Ishikawa (cell line): ENCODE results near the gene MEF2B.

Source experiments
- CEBPB ChIP-seq: IDR thresholded peaks from 2 replicates; pipeline ENCODE4 v1.6.1; 2012
- CREB1 ChIP-seq: IDR thresholded peaks from 2 replicates; pipeline ENCODE4 v1.6.1; 2012; ENCODE audit warnings: low read depth
- EGR1 ChIP-seq: IDR thresholded peaks from 2 replicates; pipeline ENCODE4 v1.6.1; 2012
- EP300 ChIP-seq: IDR thresholded peaks from 2 replicates; pipeline ENCODE4 v1.6.1; 2012; ENCODE audit warnings: borderline replicate concordance
- FOXM1 ChIP-seq: IDR thresholded peaks from 2 replicates; pipeline ENCODE4 v1.6.1; 2012; ENCODE audit warnings: low read depth, borderline replicate concordance
- NFIC ChIP-seq: IDR thresholded peaks from 2 replicates; pipeline ENCODE4 v1.6.1; 2012
- RAD21 ChIP-seq: IDR thresholded peaks from 2 replicates; pipeline ENCODE4 v1.6.1; 2012; ENCODE audit warnings: low read depth
- TAF1 ChIP-seq: IDR thresholded peaks from 2 replicates; pipeline ENCODE4 v1.6.1; 2012; ENCODE audit warnings: low read depth, mild to moderate bottlenecking
- TCF12 ChIP-seq: IDR thresholded peaks from 2 replicates; pipeline ENCODE4 v1.6.1; 2012; ENCODE audit warnings: low read depth
- TEAD4 ChIP-seq: IDR thresholded peaks from 2 replicates; pipeline ENCODE4 v1.6.1; 2012
- YY1 ChIP-seq: IDR thresholded peaks from 2 replicates; pipeline ENCODE4 v1.6.1; 2012; ENCODE audit warnings: low read depth
- ZBTB7A ChIP-seq: IDR thresholded peaks from 2 replicates; pipeline ENCODE4 v1.6.1; 2012; ENCODE audit warnings: low read depth
- TF ChIP-seq, protein P1 (sequence below): IDR thresholded peaks from 2 replicates; pipeline ENCODE4 v1.6.1; 2012
- TF ChIP-seq, protein P2 (sequence below): IDR thresholded peaks from 2 replicates; pipeline ENCODE4 v1.6.1; 2012
- TF ChIP-seq, protein P3 (sequence below): IDR thresholded peaks from 2 replicates; pipeline ENCODE4 v1.6.1; 2012; ENCODE audit warnings: low read depth, mild to moderate bottlenecking

The MEF2B gene

DNA sequence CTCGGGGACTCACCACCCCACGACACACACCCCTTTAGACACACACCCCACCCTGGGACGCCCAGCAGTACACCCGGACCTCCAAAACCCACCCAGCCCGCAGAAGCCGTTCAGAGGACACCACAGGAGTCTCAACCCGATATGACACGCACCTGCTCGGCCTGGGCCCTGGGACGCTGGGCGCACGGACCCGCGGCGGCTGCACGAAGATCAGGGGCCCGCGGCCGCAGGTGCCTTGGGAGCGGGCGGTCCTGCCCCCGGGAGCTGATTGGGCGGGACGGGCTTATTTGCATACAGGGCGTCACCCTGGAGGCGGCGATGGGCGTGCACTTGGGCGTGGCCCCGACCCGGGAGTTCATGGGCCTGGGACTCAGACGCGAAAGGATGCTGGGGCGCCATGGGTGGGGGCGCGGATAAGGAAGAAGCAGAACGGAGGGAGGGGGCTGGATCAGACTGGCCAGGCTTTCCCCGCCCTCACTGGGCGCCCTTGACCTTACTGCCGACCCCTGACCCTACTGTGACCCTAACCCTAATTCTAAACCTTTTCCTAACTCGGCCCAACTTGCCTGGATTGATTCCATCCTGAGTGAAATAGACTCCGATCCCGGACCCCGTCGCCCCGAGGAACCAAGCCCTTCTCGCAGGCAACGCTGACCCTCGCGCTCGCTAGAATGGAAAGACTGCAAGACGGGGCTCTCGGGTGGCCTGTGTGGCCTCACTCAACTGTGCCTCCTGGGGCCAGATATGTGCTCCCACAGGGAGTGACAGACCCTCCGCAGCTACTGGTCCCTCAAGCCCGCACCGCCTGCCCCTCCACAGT, at the start of gene MEF2B:
Gene MEF2B (minus strand): TSS at position 211 of the 820 bp plus-strand sequence. CDS start 19,528 bp downstream, outside the sequence.
- no peak for TF ChIP-seq CREB1
- TF ChIP-seq ZBTB7A = peak; percentile 71
- no peak for TF ChIP-seq TAF1
- no peak for TF ChIP-seq EP300

DNA sequence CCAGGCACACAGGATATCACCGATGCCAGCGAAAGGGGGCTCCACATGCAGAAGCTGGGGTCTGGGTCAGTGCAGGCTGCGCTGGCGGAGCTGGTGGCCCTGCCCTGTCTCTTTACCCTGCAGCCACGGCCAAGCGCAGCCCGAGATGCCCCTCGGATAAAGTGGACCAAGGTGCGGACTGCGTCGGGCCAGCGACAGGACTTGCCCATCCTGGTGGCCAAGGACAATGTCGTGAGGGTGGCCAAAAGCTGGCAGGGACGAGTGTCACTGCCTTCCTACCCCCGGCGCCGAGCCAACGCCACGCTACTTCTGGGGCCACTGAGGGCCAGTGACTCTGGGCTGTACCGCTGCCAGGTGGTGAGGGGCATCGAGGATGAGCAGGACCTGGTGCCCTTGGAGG, 48.8 kb upstream of the MEF2B start:
- TF ChIP-seq, protein P1, sequence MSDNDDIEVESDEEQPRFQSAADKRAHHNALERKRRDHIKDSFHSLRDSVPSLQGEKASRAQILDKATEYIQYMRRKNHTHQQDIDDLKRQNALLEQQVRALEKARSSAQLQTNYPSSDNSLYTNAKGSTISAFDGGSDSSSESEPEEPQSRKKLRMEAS = no peak
- TF ChIP-seq EGR1 (no peak), TEAD4 (no peak), TAF1 (no peak), RAD21 (no peak), YY1 (no peak), CEBPB (no peak), TCF12 (no peak)
- TF ChIP-seq, protein P2, sequence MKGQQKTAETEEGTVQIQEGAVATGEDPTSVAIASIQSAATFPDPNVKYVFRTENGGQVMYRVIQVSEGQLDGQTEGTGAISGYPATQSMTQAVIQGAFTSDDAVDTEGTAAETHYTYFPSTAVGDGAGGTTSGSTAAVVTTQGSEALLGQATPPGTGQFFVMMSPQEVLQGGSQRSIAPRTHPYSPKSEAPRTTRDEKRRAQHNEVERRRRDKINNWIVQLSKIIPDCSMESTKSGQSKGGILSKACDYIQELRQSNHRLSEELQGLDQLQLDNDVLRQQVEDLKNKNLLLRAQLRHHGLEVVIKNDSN = no peak

DNA sequence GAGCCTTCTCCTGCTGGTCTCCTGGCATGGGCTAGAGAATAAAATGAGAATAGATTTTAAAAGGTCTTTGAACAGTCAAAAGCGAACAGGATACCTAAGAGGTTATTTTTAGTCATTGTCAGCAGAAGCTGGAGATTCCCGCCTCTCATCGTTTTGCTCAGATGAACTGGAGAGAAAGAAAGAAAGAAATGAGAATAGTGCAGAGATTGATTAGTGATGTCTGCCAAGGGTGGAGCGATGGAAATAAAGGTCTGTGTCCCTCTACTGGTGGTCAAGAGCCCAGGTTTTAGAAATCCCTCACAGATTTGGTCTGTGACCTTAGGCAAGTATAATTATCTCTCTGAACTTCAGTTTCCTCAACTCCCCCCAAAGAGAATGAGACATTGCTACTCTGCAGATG, 47.0 kb upstream of the MEF2B start:
- TF ChIP-seq RAD21 (peak; percentile 34), CEBPB (no peak)

DNA sequence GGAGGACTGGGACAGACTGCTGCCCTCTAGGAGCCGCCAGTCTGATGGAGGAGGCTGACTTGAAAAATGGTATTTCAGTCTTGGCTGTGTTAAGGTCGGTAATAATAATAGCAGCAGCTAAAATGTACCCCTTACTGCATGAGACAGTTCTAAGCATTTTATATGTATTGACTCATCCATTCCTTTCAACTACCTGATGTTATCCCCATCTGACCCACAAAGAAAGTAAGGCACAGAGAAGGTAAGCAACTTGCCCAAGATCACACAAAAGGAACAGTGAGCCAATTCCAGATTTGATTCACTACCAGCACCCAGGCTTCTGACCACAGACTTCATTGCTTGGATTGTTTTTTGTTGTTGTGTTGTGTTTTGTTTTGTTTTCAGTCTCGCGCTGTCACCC, 45.7 kb upstream of the MEF2B start:
- TF ChIP-seq, protein P2 = no peak
- TF ChIP-seq ZBTB7A (no peak), CEBPB (no peak), YY1 (no peak), RAD21 (no peak), TEAD4 (no peak), EGR1 (no peak), TCF12 (no peak), NFIC (no peak), EP300 (no peak), FOXM1 (no peak), CREB1 (no peak), TAF1 (no peak)
- TF ChIP-seq, protein P3, sequence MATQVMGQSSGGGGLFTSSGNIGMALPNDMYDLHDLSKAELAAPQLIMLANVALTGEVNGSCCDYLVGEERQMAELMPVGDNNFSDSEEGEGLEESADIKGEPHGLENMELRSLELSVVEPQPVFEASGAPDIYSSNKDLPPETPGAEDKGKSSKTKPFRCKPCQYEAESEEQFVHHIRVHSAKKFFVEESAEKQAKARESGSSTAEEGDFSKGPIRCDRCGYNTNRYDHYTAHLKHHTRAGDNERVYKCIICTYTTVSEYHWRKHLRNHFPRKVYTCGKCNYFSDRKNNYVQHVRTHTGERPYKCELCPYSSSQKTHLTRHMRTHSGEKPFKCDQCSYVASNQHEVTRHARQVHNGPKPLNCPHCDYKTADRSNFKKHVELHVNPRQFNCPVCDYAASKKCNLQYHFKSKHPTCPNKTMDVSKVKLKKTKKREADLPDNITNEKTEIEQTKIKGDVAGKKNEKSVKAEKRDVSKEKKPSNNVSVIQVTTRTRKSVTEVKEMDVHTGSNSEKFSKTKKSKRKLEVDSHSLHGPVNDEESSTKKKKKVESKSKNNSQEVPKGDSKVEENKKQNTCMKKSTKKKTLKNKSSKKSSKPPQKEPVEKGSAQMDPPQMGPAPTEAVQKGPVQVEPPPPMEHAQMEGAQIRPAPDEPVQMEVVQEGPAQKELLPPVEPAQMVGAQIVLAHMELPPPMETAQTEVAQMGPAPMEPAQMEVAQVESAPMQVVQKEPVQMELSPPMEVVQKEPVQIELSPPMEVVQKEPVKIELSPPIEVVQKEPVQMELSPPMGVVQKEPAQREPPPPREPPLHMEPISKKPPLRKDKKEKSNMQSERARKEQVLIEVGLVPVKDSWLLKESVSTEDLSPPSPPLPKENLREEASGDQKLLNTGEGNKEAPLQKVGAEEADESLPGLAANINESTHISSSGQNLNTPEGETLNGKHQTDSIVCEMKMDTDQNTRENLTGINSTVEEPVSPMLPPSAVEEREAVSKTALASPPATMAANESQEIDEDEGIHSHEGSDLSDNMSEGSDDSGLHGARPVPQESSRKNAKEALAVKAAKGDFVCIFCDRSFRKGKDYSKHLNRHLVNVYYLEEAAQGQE = no peak
- TF ChIP-seq, protein P1 = no peak

DNA sequence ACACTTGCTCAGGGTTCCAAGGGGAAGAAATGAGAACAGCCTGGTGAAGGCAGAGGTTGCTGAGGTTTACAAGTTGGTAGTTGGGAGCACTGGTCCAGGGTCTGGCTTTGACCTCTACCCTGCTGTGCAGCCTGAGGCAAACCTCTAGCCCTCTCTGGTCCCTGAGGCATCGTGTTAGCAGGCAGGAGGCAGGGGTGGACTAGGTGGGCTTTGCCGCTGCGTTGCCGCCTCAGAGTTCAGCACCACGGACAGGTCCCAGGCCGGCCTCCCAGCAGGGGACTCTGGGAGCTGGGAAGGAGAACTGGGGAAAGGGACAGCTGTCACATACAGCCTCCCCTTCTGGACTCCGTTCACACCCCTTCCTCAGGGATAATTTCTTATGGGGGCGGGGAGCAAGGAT, 44.8 kb upstream of the MEF2B start:
- TF ChIP-seq, protein P1 = peak; percentile 57; the same call in 1 of the 2 replicates
- TF ChIP-seq ZBTB7A = peak; percentile 68; the same call in 1 of the 2 replicates
- TF ChIP-seq, protein P3 = peak; percentile 97
- TF ChIP-seq TCF12 = no peak

DNA sequence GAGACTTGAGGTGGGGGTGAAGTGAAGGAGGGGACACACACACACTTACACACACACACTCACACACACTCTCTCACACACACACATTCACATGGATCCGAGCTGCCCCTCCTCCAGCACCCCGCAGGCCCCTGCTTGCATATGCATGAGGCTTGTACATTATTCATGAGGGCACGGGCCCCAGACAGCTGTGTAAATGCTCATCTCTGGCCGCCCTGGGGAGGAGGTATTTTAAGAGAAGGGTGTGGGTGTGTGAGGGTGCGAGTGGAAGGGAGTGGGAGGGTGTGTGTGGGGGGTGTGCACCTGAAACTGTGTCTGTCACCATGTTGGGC, 44.1 kb upstream of the MEF2B start:
- TF ChIP-seq, protein P2 = no peak
- TF ChIP-seq CREB1 = no peak
- no peak for TF ChIP-seq CEBPB
- TF ChIP-seq, protein P3 = no peak
- TF ChIP-seq ZBTB7A = no peak
- TF ChIP-seq TEAD4 = no peak
- TF ChIP-seq, protein P1 = no peak
- no peak for TF ChIP-seq NFIC
- TF ChIP-seq TCF12 = no peak
- no peak for TF ChIP-seq TAF1
- no peak for TF ChIP-seq YY1
- TF ChIP-seq EGR1 = no peak
- no peak for TF ChIP-seq FOXM1
- no peak for TF ChIP-seq EP300
- no peak for TF ChIP-seq RAD21
